B cell (primary cell): Measurements from ENCODE around the gene VILL. TPM values are rescaled to one million over a fixed set of nuclear protein-coding genes. Genes with fewer than 3 reads are reported as not detected.

Experiments
- ATAC-seq: fragments of 200-7000 bp; cut with Tn5 transposase; one replicate; pipeline ENCODE4 v1.10.0; 2021; ENCODE audit warnings: low read depth, mild to moderate bottlenecking, moderate number of reproducible peaks, moderate library complexity
- CTCF ChIA-PET: fragments of 350-600 bp; sonication (Branson Sonifier 250); formaldehyde crosslinking; loops from one replicate; lab custom pipeline; 2021; ENCODE audit warnings: antibody characterized with exemption, inconsistent platforms; lab: Charles Lee
- POLR2A ChIA-PET: fragments of 350-600 bp; sonication (Branson Sonifier 250); formaldehyde crosslinking; loops from one replicate; lab custom pipeline; 2021; ENCODE audit warnings: antibody characterized with exemption; lab: Charles Lee
- DNase-seq: peaks from one replicate; pipeline ENCODE4 v3.0.0; 2013
- H2AFZ ChIP-seq: 2 replicates; pipeline ENCODE4 v1.6.1; 2012; ENCODE audit warnings: mild to moderate bottlenecking, low read depth, low read length; ENCODE audit not compliant: insufficient read depth, poor library complexity, severe bottlenecking
- H3K27ac ChIP-seq, 2 donors: 1 replicate in 1 of 2; 2 replicates in 1 of 2; pipeline ENCODE4 v1.5.1; 2012 to 2013; ENCODE audit warnings: low read length in 2 of 2, mild to moderate bottlenecking in 2 of 2, moderate library complexity in 1 of 2
- H3K27me3 ChIP-seq, 4 experiments: fragments of 200-600 bp in 1 of 4; sonication (generic) in 1 of 4; replicated peaks in 1 of 4; 1 replicate in 2 of 4; 2 replicates in 2 of 4; pipeline versions ENCODE4 v1.6.1 to v1.7.0; 2013 to 2016; ENCODE audit warnings: low read length in 3 of 4, mild to moderate bottlenecking in 2 of 4, mixed read lengths in 1 of 4, moderate library complexity in 1 of 4; ENCODE audit not compliant: insufficient read depth in 4 of 4, control insufficient read depth in 3 of 4; ENCODE audit errors: control extremely low read depth in 1 of 4
- H3K36me3 ChIP-seq, 2 experiments: replicated peaks in 1 of 2; 1 replicate in 1 of 2; 2 replicates in 1 of 2; pipeline versions ENCODE4 v1.6.1 to v1.7.1; 2013; ENCODE audit warnings: low read length in 1 of 2; ENCODE audit not compliant: insufficient read depth in 2 of 2, control insufficient read depth in 1 of 2; ENCODE audit errors: control extremely low read depth in 1 of 2, extremely low read depth in 1 of 2
- H3K4me1 ChIP-seq, 2 donors: fragments of 200-600 bp in 1 of 2; sonication (generic) in 1 of 2; 1 replicate in 1 of 2; 2 replicates in 1 of 2; pipeline versions ENCODE4 v1.5.1 to v1.6.1; 2013 to 2017; ENCODE audit warnings: low read length in 2 of 2; ENCODE audit not compliant: control insufficient read depth in 2 of 2, insufficient read depth in 2 of 2
- H3K4me2 ChIP-seq: replicated peaks from 2 replicates; pipeline ENCODE3; 2012; ENCODE audit warnings: mild to moderate bottlenecking, low read depth, low read length; ENCODE audit not compliant: poor library complexity, severe bottlenecking
- H3K4me3 ChIP-seq, 5 experiments: fragments of 200-600 bp in 1 of 5; sonication (generic) in 1 of 5; 1 replicate in 3 of 5; 2 replicates in 2 of 5; pipeline versions ENCODE4 v1.5.1 to v1.7.0; 2011 to 2016; ENCODE audit warnings: low read length in 4 of 5, mild to moderate bottlenecking in 4 of 5, low read depth in 2 of 5, control low read depth in 1 of 5, moderate library complexity in 1 of 5; ENCODE audit not compliant: insufficient read depth in 1 of 5; ENCODE audit errors: control extremely low read depth in 1 of 5, extremely low read depth in 1 of 5
- H3K79me2 ChIP-seq: fragments of 200-600 bp; sonication (generic); one replicate; pipeline ENCODE4 v1.6.0; 2016; ENCODE audit warnings: low read length; ENCODE audit not compliant: control insufficient read depth, insufficient read depth
- H3K9ac ChIP-seq: fragments of 200-600 bp; sonication (generic); 2 replicates; pipeline ENCODE4 v1.6.1; 2017; ENCODE audit warnings: mild to moderate bottlenecking, low read length, moderate library complexity
- H3K9me3 ChIP-seq, 3 donors: one replicate each; pipeline versions ENCODE4 v1.6.1 to v1.7.1; 2013; ENCODE audit warnings: low read length in 2 of 3; ENCODE audit not compliant: control insufficient read depth in 2 of 3, insufficient read depth in 1 of 3; ENCODE audit errors: control extremely low read depth in 1 of 3
- H4K20me1 ChIP-seq: 2 replicates; pipeline ENCODE4 v1.6.0; 2012; ENCODE audit warnings: mild to moderate bottlenecking, low read length; ENCODE audit not compliant: insufficient read depth, control insufficient read depth, poor library complexity, severe bottlenecking
- H3K27ac Mint-ChIP-seq: one replicate; pipeline ENCODE4 v1.8.0; 2021; ENCODE audit warnings: mixed read lengths
- H3K27me3 Mint-ChIP-seq: one replicate; pipeline ENCODE4 v1.8.0; 2021; ENCODE audit warnings: mixed read lengths
- H3K4me1 Mint-ChIP-seq: one replicate; pipeline ENCODE4 v1.8.0; 2021; ENCODE audit warnings: mixed read lengths
- H3K4me3 Mint-ChIP-seq: one replicate; pipeline ENCODE4 v1.8.0; 2021; ENCODE audit warnings: mixed read lengths
- H3K9me3 Mint-ChIP-seq: one replicate; pipeline ENCODE4 v1.8.0; 2022; ENCODE audit warnings: mixed read lengths; ENCODE audit not compliant: insufficient read depth
- EZH2 ChIP-seq: IDR thresholded peaks from 2 replicates; pipeline ENCODE4 v1.6.1; 2012; ENCODE audit warnings: borderline replicate concordance, low read depth, mild to moderate bottlenecking, moderate library complexity, low read length; ENCODE audit not compliant: insufficient read depth, poor library complexity, severe bottlenecking
- WGBS: methylation state at CpG from one replicate; pipeline ENCODE4 v1.1.5; 2013; ENCODE audit warnings: missing lambda C conversion rate; ENCODE audit not compliant: insufficient coverage; 5-methylcytosine and 5-hydroxymethylcytosine counted together
- intact Hi-C: fragments of 100-400 bp; cut with micrococcal nuclease; formaldehyde crosslinking; loops from one replicate; pipeline ENCODE4 v1.10.0; 2022
- polyA plus RNA-seq: library from polyadenylated mRNA; depleted of rRNA; stranded (reverse); fragments of >200 nt; gene quantifications from 2 replicates; pipeline ENCODE4 v1.2.3, GENCODE V29; 2012
- total RNA-seq, 2 donors: library from RNA; stranded (reverse); fragments of 120-200 nt in 1 of 2; gene quantifications; 1 replicate in 1 of 2; 2 replicates in 1 of 2; pipeline versions ENCODE4 v1.2.3 to v1.2.4, GENCODE V29; 2013 to 2022
- TF ChIP-seq, protein P1 (sequence below): fragments of 200-600 bp; IDR thresholded peaks from one replicate; pipeline ENCODE4 v1.8.0; 2022; ENCODE audit warnings: antibody characterized with exemption, mild to moderate bottlenecking

Gene VILL
- total and polyA plus RNA-seq, 2 donors (not counting 1 experiment from before 2014, with no cell fraction given): 35.2 to 46.4 TPM

DNA sequence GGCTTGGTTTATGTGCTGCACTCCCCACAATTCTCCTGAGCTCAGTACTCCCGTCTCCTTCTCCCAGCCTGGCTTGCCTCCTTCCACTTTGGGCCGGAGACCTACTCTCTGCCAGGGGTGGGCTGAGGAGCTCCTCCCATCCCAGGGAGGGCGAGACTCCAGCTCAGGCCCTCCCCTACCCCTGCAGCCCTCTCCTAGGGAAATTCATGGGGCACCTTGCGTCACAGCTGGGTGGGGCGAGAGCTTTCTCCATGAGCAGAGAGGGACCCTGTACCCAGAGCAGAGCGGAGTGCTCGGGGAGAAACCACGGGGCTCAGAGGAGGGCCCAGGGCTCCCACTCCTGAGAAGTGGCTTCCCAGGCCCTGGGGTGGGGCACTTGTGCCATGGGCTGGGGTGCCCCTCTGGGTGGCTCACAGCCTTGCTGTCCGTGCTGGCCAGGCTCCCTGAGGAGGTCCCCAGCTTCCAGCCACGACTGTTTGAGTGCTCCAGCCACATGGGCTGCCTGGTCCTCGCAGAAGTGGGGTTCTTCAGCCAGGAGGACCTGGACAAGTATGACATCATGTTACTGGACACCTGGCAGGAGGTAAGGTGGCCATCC, 13.3 kb downstream of the VILL start:
- H3K79me2 ChIP-seq: no peaks in the 10 kb centered on the region
- H3K4me3 ChIP-seq: no peak overlapping the region
- no peak overlapping the region for H3K4me3 Mint-ChIP-seq
- POLR2A ChIA-PET: no interaction called here
- intact Hi-C loops: loop anchor here (1.0 kb wide), 2 partner anchors 30 to 36 kb away; no protein-coding TSS in a partner anchor
- no peaks in the 10 kb centered on the region for H4K20me1 ChIP-seq
- TF ChIP-seq, protein P1, sequence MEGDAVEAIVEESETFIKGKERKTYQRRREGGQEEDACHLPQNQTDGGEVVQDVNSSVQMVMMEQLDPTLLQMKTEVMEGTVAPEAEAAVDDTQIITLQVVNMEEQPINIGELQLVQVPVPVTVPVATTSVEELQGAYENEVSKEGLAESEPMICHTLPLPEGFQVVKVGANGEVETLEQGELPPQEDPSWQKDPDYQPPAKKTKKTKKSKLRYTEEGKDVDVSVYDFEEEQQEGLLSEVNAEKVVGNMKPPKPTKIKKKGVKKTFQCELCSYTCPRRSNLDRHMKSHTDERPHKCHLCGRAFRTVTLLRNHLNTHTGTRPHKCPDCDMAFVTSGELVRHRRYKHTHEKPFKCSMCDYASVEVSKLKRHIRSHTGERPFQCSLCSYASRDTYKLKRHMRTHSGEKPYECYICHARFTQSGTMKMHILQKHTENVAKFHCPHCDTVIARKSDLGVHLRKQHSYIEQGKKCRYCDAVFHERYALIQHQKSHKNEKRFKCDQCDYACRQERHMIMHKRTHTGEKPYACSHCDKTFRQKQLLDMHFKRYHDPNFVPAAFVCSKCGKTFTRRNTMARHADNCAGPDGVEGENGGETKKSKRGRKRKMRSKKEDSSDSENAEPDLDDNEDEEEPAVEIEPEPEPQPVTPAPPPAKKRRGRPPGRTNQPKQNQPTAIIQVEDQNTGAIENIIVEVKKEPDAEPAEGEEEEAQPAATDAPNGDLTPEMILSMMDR: no peak
- TF ChIP-seq EZH2: no peak
- no peak overlapping the region for H3K27ac ChIP-seq
- ATAC-seq: no peak
- peaks cover 0 to 28% of the 10 kb centered on the region in 2 experiments for H3K36me3 ChIP-seq
- no peak overlapping the region for H3K9ac ChIP-seq
- no peaks in the 10 kb centered on the region for H3K27me3 ChIP-seq
- CTCF ChIA-PET: interaction anchor here (0.6 to 4.0 kb wide), 8 partner anchors 8 to 477 kb away, joined by 3 to 46 read pairs (median 4); partner anchors contain the start of gene DLEC1
- no peaks in the 10 kb centered on the region for H3K27me3 Mint-ChIP-seq
- peaks cover 0 to 6% of the 10 kb centered on the region in 2 donors for H3K4me1 ChIP-seq
- H3K9me3 ChIP-seq: no peaks in the 10 kb centered on the region
- no peak for DNase-seq
- WGBS: 92% methylated on average over 11 of the region's 11 CpGs
- no peak overlapping the region for H3K27ac Mint-ChIP-seq
- H3K4me1 Mint-ChIP-seq: peaks cover 18% of the 10 kb centered on the region
- H3K4me2 ChIP-seq: no peak overlapping the region
- H3K9me3 Mint-ChIP-seq: no peaks in the 10 kb centered on the region
- no peak overlapping the region for H2AFZ ChIP-seq

DNA sequence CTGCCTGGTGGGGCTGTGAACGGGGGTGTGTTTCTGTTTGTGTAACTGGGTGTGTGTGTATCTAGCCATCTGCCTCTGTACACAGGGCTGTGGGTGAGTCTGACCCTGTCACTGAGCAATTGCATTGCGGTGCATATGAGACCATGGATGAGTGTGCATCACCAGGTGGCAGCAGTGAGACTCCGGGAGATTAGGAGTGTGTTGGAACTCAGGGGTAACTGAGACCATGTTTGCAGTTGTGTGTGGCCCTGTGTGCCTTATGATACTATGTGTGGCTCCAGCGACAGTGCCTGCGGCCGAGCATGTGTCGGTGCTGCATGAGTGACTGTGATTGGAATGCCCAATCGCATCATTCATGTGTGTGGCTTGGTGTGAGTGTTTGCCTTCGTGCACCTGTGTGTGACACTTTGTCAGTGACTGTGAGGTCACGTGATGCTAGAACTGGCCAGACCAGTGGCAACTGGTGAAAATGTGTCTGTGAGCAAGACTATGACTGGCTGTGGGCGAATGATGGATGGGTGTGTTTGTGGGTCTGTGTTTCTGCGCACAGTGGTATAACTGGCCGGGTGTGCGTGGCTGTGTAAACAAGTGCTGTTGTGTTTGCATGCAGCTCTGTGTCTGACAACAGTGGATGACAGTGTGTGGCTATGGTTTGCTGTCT, 14.0 kb downstream of the VILL start:
- Histone ChIP-seq H4K20me1 (no peaks in the 10 kb centered on the region), H3K4me1 (peaks cover 0 to under 1% of the 10 kb centered on the region in 2 donors), H3K4me3 (no peak overlapping the region), H3K36me3 (peaks cover 0 to 28% of the 10 kb centered on the region in 2 experiments), H3K27ac (no peak overlapping the region), H3K27me3 (no peaks in the 10 kb centered on the region), H3K9ac (no peak overlapping the region), H3K4me2 (no peak overlapping the region), H3K9me3 (no peaks in the 10 kb centered on the region), H2AFZ (no peak overlapping the region), H3K79me2 (no peaks in the 10 kb centered on the region)
- intact Hi-C loops: loop anchor here (1.0 kb wide), 1 partner anchor 36 kb away; no protein-coding TSS in a partner anchor
- Mint-ChIP-seq H3K9me3 (no peaks in the 10 kb centered on the region), H3K4me1 (peaks cover 12% of the 10 kb centered on the region), H3K27me3 (no peaks in the 10 kb centered on the region), H3K4me3 (no peak overlapping the region), H3K27ac (peak overlapping the region; percentile 29)
- no peak for TF ChIP-seq EZH2
- TF ChIP-seq, protein P1: peak; percentile 50
- peak; percentile 47 for ATAC-seq
- POLR2A ChIA-PET: no interaction called here
- WGBS: 90% methylated on average over 14 of the region's 14 CpGs
- peak; percentile 55 for DNase-seq
- CTCF ChIA-PET: interaction anchor here (1.0 to 4.0 kb wide), 8 partner anchors 24 to 476 kb away, joined by 3 to 46 read pairs (median 4); partner anchors contain the start of gene DLEC1
